ENCODE measurements around the gene ADTRP.

ADTRP gene

DNA sequence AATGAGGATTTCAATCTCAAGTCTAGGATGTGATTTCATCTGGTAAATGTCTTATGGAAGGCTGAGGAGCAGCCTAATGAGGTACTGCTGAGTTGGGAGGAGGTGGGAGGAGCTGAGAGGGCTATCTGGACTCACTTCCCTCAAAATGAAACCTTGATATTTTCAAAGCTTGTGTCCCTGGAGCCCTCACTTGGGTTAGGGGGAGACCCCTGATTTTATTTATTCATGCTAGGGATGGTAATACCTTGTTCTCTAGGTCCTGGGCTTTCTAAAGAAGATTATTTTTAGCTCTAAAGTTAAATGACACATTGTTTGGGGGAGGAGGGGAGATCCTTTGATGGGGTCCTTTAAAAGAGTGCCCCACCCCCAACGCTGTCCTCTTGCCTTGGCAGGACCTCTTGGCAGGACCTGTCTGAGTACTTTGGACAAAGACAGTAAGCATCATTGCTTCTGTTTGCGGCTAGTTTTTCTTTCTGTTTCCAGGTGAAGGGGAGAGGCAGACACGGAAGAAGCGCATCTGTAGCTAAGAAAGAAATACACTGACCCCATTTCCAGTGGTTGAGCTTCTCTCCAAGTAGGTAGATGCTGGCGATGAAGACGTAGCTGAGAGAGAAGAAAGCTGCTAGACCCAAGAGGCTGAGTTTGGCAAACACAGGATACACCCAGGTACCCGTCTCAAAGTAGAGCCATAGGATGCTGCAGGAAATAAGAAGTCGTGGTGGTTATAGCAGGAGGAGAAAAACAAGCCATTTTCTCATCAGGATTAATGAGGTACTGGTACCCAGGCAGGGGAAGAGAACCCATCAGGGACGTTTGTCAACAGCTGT is 55.6 kb downstream of the ADTRP start:
- DNase-seq (ENCODE audit: low spot score) = no peak

DNA sequence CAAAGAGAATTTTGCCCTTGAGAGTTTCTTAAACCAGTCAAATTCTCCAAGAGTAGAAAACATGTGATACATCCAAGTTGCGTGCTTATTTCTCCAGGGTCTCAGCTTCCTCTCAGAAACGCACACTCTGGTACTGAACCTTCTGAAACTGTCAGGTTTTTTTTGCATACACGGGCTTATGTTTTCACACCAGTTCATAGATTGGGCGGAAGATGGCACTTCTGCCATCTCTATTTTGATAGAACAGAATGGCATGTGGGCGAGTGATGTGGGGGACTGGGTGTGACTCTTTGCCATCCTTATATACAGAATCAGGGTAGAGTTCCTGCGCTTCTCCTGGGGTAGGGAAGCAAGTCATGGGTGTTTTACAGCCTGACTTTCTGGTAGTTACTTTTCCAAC is 56.4 kb downstream of the ADTRP start:
- no peak for DNase-seq (ENCODE audit: low spot score)

DNA sequence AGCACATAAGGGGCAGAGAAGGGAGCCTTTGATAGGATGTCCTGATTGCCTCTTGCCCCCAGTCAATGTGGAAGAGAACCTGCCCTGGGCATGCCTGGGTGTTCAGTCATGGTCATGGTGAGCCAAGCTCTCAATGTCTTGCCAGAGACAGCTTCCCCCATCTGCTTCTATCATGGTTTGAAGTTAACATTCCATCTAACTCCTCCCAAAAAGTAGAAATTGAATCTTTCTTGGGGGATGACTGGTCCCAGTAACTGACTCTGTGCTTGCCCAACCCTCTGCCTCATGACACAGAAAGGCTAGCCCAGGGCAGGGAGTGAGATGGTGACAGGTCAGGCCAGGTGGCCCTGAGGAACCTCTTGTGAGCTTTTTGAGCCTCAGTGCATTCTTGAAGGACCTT is 60.1 kb downstream of the ADTRP start:
- no peak for DNase-seq (ENCODE audit: low spot score)

DNA sequence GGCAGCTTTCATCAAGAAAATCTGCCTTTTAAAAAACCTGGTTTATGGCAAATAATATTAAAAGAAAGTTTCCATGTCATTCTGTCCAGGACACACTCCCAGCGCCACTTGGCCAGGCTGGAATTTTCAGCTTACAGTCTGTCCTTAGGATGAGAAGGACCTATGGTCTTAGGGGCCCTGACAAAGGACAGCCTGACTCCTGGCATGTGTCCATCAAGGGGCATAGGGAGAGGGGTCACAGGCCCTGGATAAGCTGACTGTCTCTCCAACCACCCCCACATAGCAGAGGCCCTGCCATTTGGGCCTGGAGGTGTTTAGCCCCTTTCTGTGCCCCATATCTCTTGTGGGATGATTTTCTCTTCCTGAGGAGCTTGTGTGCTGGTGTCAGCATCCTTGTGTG is 60.6 kb downstream of the ADTRP start:
- DNase-seq (ENCODE audit: low spot score) = no peak

DNA sequence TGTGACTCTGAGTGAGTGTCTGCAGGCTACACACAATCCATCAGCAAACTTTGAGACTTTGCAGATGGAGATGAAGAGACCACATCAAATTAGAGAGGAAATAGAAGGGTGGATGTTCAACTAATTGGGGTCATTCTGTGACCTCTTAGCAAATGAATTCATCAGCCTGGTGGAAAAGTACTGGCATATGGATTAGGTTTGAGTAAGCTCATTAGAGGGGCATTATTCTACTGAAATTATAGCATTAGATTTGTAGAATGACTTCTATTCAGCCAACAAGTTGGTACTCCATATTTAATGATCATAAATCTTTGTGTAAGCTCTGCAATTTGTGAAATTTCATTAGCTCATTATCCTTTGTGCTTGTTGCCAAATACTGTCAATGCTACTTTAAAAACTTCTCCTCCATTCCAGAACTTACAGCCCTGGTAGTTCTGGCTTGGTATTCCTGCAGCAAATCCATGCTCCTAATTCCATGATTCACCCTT is 63.8 kb downstream of the ADTRP start:
- no peak for DNase-seq (ENCODE audit: low spot score)

DNA sequence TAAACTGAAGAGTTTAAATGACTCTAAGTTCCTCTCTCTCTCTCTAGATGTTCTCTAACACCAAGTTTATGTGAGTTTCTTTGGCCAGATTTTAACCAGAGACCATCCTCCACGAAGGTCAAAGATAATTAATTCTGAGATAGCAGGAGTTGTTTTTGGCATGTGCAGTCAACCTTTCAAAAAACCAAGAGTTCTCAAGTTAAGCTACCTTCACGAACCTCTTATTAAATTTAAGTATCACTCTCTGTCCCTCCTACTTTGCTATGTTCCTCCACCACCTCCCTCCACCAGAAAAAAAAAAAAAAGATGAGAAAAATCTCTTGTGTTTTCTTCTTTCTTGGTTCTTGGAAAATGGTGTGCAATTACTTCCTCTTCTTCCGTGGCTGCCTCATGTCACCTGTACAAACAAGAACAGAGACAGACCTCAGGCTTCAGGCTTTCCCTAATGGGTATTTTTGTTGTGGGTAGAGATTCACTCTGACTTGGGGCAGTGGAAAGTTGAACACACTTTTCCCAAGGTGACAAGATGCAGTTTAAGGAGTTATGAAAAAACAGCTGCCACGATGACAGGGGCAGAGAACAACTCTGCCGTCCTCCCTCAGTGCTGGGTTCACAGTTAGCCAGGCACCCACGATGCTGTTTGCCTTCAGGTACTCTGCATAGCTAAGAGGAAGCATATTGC is 64.3 kb downstream of the ADTRP start:
- no peak for DNase-seq (ENCODE audit: low spot score)

DNA sequence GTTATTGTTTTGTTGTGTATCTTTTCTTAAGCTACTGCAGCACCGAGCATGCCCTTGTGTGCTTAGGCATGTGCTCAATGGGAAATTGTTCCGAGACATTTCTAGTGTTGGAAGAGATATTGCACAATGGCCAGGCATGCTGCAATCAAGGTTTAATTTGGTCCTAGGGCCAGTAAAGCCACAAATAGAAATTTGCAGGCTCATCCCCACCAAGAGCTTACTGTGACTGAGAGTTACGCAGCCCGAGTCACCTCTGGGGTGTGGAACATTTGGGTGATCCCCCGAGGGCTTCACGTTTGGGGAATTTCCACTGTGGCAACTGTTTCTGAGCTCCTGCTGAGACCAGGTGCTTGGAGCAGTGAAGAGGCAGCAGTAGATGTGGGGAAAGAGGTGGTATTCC is 65.8 kb downstream of the ADTRP start:
- DNase-seq (ENCODE audit: low spot score) = no peak

DNA sequence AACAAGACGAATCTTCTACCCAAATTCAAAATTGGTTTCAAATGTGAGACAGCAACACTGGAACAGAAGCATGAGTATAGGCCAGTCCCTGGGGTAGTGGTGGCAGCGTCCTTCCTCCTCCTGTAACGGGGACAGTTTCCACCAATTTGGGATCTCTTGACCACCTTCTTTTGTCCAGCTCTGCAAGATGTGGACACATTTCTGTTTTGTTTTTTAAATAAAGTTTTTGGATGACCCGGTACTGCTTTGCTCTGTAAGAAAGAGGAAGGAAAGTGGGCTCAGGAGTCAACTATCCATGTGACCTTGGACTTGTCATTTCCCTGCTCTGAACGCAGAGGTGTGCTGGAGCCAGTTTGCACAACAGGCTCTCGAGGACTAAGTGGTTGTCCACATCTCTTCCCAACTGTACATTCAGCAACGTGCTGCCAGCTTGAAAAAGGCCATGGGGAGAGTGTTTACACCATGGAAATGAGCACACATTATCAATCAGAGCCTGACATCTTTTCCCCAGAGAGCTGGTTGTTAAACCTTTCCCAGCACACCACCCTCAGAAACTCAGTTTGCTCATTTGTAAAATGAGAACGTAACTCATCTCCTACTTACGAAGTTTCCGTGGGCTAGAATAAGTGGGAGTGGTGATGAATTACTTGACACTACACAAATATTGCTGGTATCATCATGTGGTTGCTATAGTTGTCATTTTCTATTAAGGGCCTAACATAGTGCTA is 66.5 kb downstream of the ADTRP start:
- DNase-seq (ENCODE audit: low spot score) = peak; percentile 12

DNA sequence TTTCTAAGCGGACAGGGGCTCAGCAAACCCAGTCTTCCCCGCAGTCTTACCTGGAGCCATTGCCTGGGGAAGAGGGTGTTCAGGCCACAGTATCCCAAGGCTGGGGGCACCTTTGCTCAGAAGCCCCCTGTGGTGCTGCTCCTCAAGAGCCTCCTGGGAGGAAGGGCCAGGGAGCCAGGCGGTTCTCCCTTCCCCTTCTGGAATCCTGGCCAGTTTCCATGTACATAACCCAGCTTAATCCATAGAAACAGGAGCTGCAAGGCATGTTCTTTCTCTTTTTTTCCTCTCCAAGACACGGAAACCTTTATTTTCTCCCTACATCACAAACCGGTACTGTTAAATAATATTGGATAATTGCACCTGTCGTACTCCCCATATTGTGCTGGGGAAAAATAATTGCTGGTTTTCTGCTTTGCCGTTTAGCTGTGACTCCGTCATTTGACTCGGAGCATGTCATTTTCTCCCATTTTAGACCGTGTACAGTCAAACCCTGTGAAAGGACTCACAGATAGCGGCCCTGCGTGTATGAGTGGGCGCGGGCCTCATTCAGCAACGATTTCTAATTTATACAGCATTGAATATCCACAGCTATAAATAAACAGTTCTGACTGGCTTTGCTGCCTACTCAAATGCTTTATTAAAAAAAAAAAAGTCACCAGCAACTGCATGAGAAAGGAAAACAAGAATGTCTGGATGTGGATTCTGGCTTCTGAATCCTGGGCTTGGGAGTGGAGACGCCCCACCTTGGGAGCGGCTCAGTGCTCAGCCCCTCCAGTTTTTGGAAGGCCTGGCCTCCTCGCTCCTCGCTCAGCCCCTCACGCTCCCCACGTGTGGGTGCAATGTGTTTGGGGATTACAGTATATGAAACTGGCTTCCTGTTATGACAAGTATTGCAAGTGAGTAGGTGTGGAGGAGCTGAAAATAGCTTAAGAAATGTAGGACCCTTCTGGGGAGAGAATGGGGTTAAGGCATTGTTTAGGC is 67.3 kb downstream of the ADTRP start:
- no peak for DNase-seq (ENCODE audit: low spot score)

DNA sequence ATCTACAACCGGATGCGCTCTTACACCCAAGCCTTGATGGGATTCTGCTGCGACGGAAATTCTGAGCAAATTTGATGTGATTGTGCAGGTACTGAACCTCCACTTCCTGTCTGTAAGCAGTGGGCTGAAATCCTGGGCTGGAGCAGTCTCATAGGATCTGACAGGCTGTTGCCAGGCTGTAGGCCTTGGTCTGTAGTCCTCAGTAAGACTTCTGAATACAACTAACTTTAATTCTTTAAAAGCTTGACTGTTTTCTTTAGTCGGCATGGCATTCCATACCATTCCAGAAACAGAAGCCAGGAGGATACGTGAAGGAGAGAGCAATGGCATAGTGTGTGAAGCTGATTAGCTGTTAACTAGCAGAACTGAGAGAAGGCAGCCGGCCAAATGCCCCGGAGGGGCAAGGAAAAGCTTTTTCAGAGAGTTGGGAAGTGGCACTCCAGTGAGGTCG is 68.3 kb downstream of the ADTRP start:
- DNase-seq (ENCODE audit: low spot score) = no peak

DNA sequence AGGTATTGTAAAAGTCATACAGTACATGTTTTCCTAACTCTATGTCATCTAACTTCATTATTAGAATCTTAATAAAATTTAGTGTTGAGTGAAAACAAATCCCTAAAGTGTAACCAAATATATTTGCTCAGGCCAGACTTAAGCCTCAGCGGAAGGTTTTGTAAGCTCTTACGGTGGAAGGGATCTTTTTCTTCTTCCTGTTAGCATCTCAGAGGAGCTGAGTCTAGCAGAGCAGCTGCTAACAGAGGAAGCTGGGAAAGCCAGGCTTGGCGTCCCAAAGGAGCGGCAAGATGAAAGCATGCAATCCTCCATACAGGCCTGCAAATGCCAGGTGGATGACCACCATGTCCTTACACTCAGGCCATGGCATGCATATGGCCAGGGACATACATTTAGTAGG is 72.4 kb downstream of the ADTRP start:
- no peak for DNase-seq (ENCODE audit: low spot score)

DNA sequence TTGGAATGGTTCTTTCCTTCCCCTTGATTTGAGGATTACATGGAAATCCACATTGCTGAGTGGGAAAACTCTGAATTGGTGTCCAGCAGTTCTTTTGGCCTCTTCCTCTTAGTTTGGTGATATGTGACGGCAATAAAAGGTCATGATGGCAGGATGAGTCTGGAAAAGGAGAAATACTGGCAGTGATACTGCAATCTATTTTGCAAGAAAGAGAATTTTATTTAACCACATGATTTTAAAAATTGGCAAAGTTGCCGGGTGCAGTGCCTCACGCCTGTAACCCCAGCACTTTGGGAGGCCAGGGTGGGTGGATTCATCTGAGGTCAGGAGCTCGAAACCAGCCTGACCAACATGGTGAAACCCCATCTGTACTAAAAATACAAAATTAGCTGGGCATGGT is 73.1 kb downstream of the ADTRP start:
- DNase-seq (ENCODE audit: low spot score) = no peak

DNA sequence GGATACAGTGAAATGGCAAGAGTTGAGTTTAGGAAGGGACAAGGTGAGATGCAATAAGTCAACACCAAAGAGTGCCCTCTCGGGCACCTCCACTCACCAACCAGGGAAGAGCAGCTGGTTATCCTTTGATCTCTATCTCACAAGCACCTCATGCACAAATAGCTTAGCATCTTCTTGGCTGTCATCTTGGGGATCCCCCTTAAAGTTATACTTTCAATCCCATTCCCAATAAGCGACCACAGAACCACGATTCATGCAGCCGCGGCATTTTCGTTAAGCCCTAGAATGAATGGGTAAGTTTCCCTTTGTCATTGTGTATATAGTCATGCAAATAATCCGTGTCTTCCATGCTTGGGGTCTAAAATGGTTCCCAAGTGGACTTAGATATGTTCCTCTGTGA is 73.5 kb downstream of the ADTRP start:
- no peak for DNase-seq (ENCODE audit: low spot score)

DNA sequence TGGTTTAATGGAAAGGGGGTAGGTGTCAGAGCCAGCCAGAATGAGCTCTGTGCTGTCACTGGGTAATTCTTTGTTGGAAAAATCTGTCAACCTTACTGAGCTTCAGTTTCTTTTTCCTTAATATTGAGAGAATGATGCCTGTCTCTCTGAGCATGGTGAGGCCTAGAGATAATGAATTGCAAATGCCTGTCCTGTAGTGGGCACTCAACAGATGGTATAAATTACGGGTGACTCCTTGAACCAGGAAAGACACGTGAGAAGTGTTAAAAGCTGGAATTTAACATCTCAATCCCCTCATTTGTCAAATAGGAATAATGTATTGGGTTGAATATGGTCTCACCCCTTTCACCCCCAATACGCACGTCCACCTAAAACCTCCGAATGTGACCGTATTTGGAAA is 74.9 kb downstream of the ADTRP start:
- no peak for DNase-seq (ENCODE audit: low spot score)

DNA sequence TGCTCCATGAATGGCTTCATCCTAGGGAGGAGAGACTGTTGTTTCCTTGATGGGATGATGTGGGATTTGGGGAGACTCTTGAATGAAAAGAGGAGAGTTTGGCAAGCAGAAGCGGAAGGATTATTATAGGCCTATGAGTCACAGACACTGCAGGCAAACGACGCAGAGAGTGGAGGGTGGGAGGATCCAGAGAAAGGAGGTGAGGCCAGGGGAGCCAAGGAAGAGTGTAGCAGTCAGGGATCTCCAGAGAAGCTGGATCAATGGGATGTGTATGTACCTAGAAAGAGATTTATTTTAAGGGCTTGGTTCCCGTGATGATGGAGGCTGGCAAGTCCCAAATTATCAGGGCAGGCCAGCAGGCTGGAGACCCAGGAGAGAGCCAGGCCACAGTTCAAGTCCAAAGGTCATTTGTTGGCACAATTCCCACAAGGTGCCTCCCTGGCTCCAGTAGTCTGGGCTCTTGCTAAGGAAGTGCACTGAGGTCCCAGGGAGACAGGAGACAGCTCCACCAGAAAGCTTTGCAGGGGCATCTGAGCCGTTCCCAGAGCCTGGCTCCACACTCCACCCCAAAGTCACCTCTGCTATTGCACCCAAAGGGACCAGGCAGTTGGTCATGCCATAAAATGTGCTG is 76.0 kb downstream of the ADTRP start:
- DNase-seq (ENCODE audit: low spot score) = no peak

DNA sequence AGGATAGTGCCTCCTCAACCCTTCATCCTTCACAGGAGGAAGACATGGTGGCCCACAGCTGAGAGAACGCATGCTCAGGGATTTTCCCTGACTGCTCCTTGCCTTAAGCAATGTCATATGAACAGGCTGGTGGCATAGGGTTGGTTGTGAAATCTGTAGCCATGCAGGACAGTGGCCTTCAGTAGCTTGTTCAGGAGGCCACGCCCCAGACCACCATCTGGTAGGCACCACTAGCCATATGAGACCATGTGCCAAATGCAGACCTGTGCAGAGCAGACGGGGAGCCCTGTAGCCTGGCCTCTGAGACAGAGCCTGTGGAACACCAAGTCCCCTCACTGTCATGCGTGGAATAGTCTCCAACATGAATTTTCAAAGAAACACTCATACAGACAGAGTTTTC is 76.5 kb downstream of the ADTRP start:
- no peak for DNase-seq (ENCODE audit: low spot score)

DNA sequence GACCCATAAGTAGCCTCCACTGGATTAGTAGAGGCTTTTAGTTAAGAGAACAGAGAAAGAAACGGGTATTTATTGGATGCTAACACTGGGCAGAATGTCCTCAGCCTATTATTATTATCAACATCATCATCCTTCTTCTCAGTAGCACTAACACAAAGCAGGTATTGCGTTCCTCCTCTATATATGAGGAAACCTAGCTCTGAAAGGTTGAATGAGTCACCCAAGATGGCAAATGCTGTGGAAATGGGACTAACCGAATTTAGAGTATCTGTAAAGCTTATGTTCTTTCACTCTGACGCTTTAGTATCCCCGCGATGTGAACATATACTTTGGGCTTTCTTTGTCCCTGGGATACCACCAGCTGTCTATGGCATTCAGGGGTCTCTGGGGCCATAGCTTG is 77.0 kb downstream of the ADTRP start:
- no peak for DNase-seq (ENCODE audit: low spot score)

DNA sequence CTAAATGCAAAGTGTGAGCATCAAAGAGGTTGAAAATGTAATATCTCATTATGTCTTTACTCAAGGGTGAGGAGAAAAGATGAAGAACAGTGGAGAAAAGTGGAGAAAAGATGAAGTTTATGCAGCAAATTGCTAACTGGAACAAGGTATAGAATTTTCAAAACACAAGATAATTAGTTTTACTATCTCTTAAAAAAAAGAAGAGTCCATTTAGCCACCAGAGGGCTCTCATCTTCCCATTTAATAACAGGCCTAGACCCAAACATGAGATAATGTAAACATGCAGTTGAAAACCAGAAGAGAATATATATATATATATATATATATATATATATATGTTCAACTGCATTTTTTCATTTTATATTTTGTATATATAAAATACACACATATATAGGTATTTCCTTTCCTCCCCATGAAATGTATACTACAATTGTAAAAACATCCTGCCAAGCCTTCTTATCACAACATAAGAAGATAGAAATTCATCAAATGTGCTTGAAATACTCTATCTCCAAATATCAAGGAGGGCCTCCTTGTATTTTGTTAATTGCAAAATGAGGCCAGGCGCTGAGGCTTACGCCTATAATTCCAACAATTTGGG is 78.4 kb downstream of the ADTRP start:
- DNase-seq (ENCODE audit: low spot score) = peak; percentile 78

DNA sequence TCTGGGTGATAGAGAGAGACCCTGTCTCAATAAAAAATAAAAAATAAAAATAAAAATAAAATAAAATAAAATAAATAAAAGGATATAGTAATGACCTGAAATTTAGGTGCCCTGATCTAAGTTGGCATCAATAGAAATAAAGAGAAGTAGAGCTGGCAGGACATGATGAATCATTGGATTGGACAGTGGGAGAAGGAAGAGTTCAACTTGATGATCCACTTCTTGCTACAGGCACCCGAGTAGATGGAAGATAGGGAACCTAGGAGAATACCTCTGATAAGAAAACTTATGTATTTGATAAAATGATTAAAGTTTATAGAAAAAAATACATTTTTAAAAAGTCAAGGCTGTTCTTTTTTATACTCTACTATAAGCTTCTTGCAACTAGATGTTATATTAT is 79.0 kb downstream of the ADTRP start:
- no peak for DNase-seq (ENCODE audit: low spot score)

DNA sequence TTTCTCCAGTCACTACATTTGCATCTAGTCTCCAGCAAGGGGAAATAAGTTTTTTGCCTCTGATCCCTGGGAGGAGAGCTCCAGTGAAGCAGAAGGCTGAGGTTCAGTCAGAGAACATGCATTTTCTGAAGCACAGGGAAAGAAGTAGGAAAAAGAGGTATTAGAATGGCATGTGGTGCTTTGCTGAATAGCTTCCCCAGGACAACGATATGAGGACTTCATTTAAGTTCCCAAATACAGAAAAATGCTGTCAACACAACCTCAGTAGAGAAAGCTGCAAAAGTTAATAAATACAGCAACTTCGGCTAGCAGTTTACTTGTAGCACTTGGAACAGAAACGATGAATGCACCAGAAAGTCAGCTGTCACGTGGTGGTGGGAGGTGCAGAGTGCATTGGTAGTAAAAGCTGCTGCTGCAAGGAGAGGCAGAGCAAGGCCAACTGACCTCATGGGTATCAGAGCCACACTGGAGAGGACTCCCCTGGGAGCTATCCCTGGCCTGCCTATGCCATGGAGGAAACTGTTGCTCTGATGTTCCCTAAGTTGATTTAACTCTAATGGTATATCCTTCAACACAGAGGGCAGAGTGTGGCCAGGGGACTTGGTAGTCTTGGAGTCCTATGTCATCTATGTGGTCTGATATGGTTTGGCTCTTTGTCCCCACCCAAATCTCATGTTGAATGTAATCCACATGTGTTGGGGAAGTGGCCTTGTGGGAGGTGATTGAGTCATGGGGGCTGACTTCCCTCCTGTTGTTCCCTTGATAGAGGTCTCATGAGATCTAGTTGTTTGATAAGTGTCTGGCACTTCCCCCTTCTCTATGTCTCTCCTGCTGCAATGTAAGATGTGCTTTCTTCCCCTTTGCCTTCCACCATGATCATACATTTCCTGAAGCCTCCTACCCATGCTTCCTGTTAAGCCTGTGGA is 85.9 kb downstream of the ADTRP start:
- DNase-seq (ENCODE audit: low spot score) = no peak

Measured in RKO (cell line).